Right renal pelvis (tissue), 4 donors: ENCODE results near the gene CLSTN2. TPM values are rescaled to one million over a fixed set of nuclear protein-coding genes. Genes with fewer than 3 reads are reported as not detected.

Experiments
- DNase-seq, 4 donors: peaks; one replicate each; pipeline ENCODE4 v3.0.0-alpha.2; 2013; ENCODE audit warnings: low read depth in 4 of 4, low spot score in 3 of 4, missing footprints in 1 of 4
- polyA plus RNA-seq, 4 donors: library from polyadenylated mRNA; unstranded; fragments of 120-200 nt; gene quantifications; one replicate each; pipeline ENCODE4 v1.2.1, GENCODE V29; 2013; ENCODE audit not compliant: insufficient read length in 4 of 4

Gene CLSTN2
- polyA plus RNA-seq, 4 donors = 1.5 to 2.0 (median 1.9) TPM

GRCh38 chr3:139940622-139941021 is 5.6 kb downstream of the CLSTN2 start:
- no peak for DNase-seq

GRCh38 chr3:139941580-139941979 is 6.6 kb downstream of the CLSTN2 start:
- no peak for DNase-seq

- no peak for DNase-seq
These were observed 9.4 kb downstream of the CLSTN2 start for GRCh38 chr3:139944256-139944910.

GRCh38 chr3:139945386-139945785 is 10.4 kb downstream of the CLSTN2 start:
- no peak for DNase-seq

- DNase-seq = no peak
These were observed 11.0 kb downstream of the CLSTN2 start for GRCh38 chr3:139945942-139946341.

- no peak for DNase-seq
These were observed 13.5 kb downstream of the CLSTN2 start for GRCh38 chr3:139948467-139948866.

GRCh38 chr3:139948898-139949297 is 13.9 kb downstream of the CLSTN2 start:
- DNase-seq = no peak

GRCh38 chr3:139953131-139953910 is 18.3 kb downstream of the CLSTN2 start:
- no peak for DNase-seq

- no peak for DNase-seq
These were observed 19.3 kb downstream of the CLSTN2 start for GRCh38 chr3:139954146-139954860.

GRCh38 chr3:139957844-139958243 is 22.9 kb downstream of the CLSTN2 start:
- no peak for DNase-seq

GRCh38 chr3:139969386-139969785 is 34.4 kb downstream of the CLSTN2 start:
- no peak for DNase-seq

GRCh38 chr3:139970526-139970925 is 35.5 kb downstream of the CLSTN2 start:
- no peak for DNase-seq

- DNase-seq = no peak
These were observed 39.9 kb downstream of the CLSTN2 start for GRCh38 chr3:139974809-139975425.

GRCh38 chr3:139975594-139976365 is 40.8 kb downstream of the CLSTN2 start:
- no peak for DNase-seq

- no peak for DNase-seq
These were observed 44.0 kb downstream of the CLSTN2 start for GRCh38 chr3:139978966-139979365.

- no peak for DNase-seq
These were observed 45.0 kb downstream of the CLSTN2 start for GRCh38 chr3:139979991-139980390.

- no peak for DNase-seq
These were observed 47.4 kb downstream of the CLSTN2 start for GRCh38 chr3:139982404-139982803.

- DNase-seq = no peak
These were observed 50.6 kb downstream of the CLSTN2 start for GRCh38 chr3:139985576-139985975.

GRCh38 chr3:139987908-139988307 is 52.9 kb downstream of the CLSTN2 start:
- DNase-seq = no peak

- DNase-seq = no peak
These were observed 53.6 kb downstream of the CLSTN2 start for GRCh38 chr3:139988472-139989156.
